ENCODE measurements around the gene FDPS. TPM values are rescaled to one million over a fixed set of nuclear protein-coding genes. Genes with fewer than 3 reads are reported as not detected.

Gene FDPS
- total RNA-seq, 4 donors from 2014 or later: 89.0 to 103 (median 98.9) TPM

DNA sequence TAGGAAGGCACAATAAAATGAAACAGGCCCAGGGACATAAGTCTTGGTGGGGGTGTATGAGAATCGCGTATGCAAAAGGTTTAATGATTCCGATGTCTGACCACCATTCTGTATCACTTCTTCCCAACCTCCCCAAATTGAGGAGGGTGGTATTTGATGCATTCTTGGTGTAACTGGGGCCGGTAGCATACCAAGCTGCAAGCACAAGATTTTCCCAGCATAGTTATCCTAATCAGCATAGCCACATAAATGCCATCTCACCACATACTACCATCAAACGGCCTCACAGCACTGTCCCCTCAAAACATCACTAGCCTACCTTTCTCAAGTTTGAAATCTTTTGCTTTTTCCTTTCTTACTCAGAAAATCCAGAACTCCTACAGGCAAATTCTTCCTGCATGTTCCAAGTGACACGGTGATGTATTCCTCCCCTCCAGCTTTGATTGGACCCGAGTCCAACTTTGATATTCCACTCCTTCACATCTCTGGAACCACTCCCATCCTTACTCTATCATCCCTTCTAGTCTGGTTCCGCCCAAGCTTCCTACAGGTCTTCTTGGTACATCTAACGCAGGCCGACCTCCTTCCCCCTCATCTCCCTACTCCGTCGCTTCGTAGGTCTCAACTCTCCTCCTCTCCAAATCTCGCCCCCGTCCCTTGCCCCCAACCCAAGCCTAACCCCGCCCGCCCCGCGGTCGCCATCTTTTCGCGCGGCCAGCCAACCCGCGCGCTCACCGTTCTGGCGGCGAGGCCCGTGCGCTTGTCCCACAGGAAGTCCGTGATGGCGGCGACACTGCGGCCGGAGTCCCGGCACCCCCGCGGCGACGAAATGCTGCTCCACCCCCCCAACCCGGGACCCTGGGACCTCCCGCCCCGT is 36.0 kb upstream of the FDPS start:
- intact Hi-C loops (cut with DNase I): no loop called here

DNA sequence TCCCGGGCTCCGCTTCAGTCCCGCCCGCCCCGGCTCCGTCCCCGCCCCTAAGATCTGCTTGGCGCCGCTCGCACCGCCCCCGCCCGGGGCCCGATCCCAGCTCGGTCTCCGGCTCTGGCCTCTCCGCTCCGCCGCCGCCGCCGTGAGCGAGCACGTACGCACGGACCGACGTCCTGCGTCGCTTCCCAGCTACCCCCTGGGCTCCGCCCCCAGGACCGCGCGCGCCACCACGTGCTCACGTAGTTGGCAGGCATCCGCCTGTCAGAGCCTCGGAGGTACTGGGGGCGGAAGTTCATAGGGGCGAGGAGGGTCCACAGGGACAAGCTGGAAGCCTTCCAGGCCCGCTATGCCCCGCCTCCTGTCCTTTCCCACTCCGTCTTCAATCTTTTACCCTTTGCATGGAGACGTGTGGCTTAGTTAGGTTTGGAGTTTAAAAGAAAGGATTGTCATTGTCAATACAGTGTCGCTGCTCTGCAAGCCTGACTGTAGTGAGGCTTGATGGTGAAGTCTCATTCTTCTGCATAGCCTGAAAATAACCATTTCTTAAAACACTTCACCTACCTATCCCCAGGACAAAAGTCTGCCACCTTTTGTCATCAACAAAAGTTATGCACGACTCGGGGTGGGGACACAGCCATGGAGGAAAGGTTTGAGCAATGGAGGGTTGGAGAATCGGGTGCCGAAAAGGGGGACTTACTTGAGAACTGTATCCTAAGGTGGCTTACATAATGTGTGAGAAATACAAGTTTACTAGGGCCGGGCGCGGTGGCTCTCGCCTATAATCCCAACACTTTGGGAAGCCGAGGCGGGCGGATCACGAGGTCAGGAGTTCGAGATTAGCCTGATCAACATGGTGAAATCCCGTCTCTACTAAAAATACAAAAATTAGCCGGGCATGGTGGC is 35.1 kb upstream of the FDPS start, which contains the start of gene CLK2:
Gene CLK2 (minus strand): TSS at position 162 of the 903 bp plus-strand sequence. CDS start 2,527 bp downstream, outside the sequence.
- Histone ChIP-seq H3K9me3 (no peaks in the 10 kb centered on the region), H3K4me1 (peaks cover 18 to 23% of the 10 kb centered on the region in 2 donors), H3K4me3 (replicated peaks in 1 of 3) (peak within 1 kb of the TSS; percentile 23 to 96 (median 44)), H3K27me3 (no peaks in the 10 kb centered on the region), H3K36me3 (peaks cover 22 to 26% of the 10 kb centered on the region in 2 donors), H3K27ac (peak within 1 kb of the TSS; percentile 81 to 93 (median 90))
- 38 to 47% methylated on average over 20 to 23 of the region's 61 CpGs for WGBS, 2 donors
- peak; percentile 95 to 96 for DNase-seq
- TF ChIP-seq POLR2A (IDR thresholded peaks at IDR 0.05): peak in 1 of 2 donors; percentile 89
- TF ChIP-seq, protein P1, sequence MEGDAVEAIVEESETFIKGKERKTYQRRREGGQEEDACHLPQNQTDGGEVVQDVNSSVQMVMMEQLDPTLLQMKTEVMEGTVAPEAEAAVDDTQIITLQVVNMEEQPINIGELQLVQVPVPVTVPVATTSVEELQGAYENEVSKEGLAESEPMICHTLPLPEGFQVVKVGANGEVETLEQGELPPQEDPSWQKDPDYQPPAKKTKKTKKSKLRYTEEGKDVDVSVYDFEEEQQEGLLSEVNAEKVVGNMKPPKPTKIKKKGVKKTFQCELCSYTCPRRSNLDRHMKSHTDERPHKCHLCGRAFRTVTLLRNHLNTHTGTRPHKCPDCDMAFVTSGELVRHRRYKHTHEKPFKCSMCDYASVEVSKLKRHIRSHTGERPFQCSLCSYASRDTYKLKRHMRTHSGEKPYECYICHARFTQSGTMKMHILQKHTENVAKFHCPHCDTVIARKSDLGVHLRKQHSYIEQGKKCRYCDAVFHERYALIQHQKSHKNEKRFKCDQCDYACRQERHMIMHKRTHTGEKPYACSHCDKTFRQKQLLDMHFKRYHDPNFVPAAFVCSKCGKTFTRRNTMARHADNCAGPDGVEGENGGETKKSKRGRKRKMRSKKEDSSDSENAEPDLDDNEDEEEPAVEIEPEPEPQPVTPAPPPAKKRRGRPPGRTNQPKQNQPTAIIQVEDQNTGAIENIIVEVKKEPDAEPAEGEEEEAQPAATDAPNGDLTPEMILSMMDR (IDR thresholded peaks at IDR 0.05): peak in 1 of 6 experiments; percentile 13
- intact Hi-C loops (cut with DNase I): no loop called here

More for the DNA sequence above, 36.0 kb upstream of the FDPS start:
- H3K27me3 ChIP-seq: no peaks in the 10 kb centered on the region
- H3K36me3 ChIP-seq: peaks cover 31 to 35% of the 10 kb centered on the region in 2 donors
- WGBS, 2 donors: 5 to 7% methylated on average over 29 to 34 of the region's 44 CpGs
- H3K9me3 ChIP-seq: no peaks in the 10 kb centered on the region
- DNase-seq: no peak
- TF ChIP-seq POLR2A (IDR thresholded peaks at IDR 0.05): no peak
- TF ChIP-seq, protein P1 (IDR thresholded peaks at IDR 0.05): no peak
- peak overlapping the region; percentile 23 to 96 (median 44) for H3K4me3 ChIP-seq (replicated peaks in 1 of 3)
- H3K4me1 ChIP-seq: peaks cover 12 to 15% of the 10 kb centered on the region in 2 donors
- peak overlapping the region; percentile 81 to 93 (median 90) for H3K27ac ChIP-seq

DNA sequence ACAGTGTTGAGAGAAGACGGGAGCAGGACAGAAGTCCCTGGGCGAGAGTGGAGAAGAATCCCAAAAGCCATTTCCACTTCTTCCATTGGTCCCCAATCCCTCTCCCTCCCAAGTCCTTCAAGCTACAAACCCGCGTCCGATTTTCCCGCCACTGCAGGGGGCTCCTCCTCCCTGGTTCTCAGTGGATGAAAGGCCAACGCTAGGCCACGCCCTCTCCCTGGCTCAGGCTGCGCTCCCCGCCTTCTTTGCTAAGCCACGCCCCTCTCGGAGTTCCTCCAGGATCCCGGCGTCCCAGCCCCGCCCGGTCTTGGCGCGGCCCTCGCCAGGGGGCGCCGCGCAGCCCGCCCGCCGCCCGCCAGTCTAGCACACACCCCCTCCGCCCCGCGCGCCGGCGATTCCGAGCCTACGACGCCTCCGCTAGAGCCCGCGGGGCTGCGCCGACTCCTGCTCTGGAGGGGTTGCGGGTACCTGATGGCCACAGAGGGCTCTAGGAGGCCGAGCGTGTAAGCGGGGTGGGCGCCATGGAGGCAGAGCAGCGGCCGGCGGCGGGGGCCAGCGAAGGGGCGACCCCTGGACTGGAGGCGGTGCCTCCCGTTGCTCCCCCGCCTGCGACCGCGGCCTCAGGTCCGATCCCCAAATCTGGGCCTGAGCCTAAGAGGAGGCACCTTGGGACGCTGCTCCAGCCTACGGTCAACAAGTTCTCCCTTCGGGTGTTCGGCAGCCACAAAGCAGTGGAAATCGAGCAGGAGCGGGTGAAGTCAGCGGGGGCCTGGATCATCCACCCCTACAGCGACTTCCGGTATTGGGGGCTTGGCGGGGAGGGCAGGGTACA is 31.4 kb upstream of the FDPS start, which contains the start of gene HCN3:
Gene HCN3 (plus strand): TSS at position 394 of the 832 bp plus-strand sequence. CDS start 128 bp downstream, at position 522.
- intact Hi-C loops (cut with DNase I): loop anchor here (5.0 kb wide), 1 partner anchor 45 kb away; the partner anchor contains the start of gene RUSC1

More for the DNA sequence above, 31.4 kb upstream of the FDPS start, which contains the start of gene HCN3:
- Histone ChIP-seq H3K9me3 (no peaks in the 10 kb centered on the region), H3K36me3 (no peaks in the 10 kb centered on the region), H3K27me3 (no peaks in the 10 kb centered on the region), H3K27ac (peak within 1 kb of the TSS in 2 of 3 donors; percentile 15 to 53), H3K4me3 (replicated peaks in 1 of 3) (peak within 1 kb of the TSS; percentile 48 to 66 (median 51)), H3K4me1 (peaks cover 15 to 19% of the 10 kb centered on the region in 2 donors)
- DNase-seq: peak; percentile 98
- 1% methylated on average over 23 to 33 of the region's 68 CpGs for WGBS, 2 donors
- TF ChIP-seq, protein P1 (IDR thresholded peaks at IDR 0.05): peak in 4 of 6 experiments; percentile 14 to 75 (median 65)
- no peak for TF ChIP-seq POLR2A (IDR thresholded peaks at IDR 0.05)
